Stimulated activated CD8-positive, alpha-beta memory T cell treated with anti-CD3 and anti-CD28 coated beads, Interleukin-12 subunit alpha, Interleukin-12 subunit beta, amount 100 ng/mL, for 24 hours (primary cell): ENCODE data around the gene DTD1.

Experiments
- DNase-seq: peaks from one replicate; pipeline ENCODE4 v3.0.0-alpha.2; 2020; ENCODE audit errors: extremely low read depth

The DTD1 gene

GRCh38 chr20:18615020-18615650, 27.3 kb downstream of the DTD1 start:
- no peak for DNase-seq

GRCh38 chr20:18621004-18621403, 33.1 kb downstream of the DTD1 start:
- DNase-seq, result no peak

- DNase-seq, result no peak
Observed at GRCh38 chr20:18623156-18623910, 35.5 kb downstream of the DTD1 start.

- no peak for DNase-seq
Observed at GRCh38 chr20:18624948-18625347, 37.1 kb downstream of the DTD1 start.

- DNase-seq, result no peak
Observed at GRCh38 chr20:18625907-18626655, 38.2 kb downstream of the DTD1 start.

- no peak for DNase-seq
Observed at GRCh38 chr20:18628330-18628920, 40.6 kb downstream of the DTD1 start.

- no peak for DNase-seq
Observed at GRCh38 chr20:18632196-18632789, 44.4 kb downstream of the DTD1 start.

GRCh38 chr20:18633411-18633810, 45.6 kb downstream of the DTD1 start:
- DNase-seq, result no peak

GRCh38 chr20:18634501-18634900, 46.6 kb downstream of the DTD1 start:
- DNase-seq, result no peak

GRCh38 chr20:18635380-18635779, 47.5 kb downstream of the DTD1 start:
- DNase-seq, result no peak

- DNase-seq, result no peak
Observed at GRCh38 chr20:18637224-18637623, 49.4 kb downstream of the DTD1 start.

GRCh38 chr20:18638768-18639167, 50.9 kb downstream of the DTD1 start:
- DNase-seq, result no peak

- DNase-seq, result no peak
Observed at GRCh38 chr20:18639501-18639979, 51.7 kb downstream of the DTD1 start.

GRCh38 chr20:18645196-18645745, 57.4 kb downstream of the DTD1 start:
- no peak for DNase-seq

- no peak for DNase-seq
Observed at GRCh38 chr20:18645851-18646250, 58.0 kb downstream of the DTD1 start.

- no peak for DNase-seq
Observed at GRCh38 chr20:18647777-18648176, 59.9 kb downstream of the DTD1 start.

GRCh38 chr20:18650224-18650623, 62.4 kb downstream of the DTD1 start:
- DNase-seq, result no peak

- no peak for DNase-seq
Observed at GRCh38 chr20:18653736-18654447, 66.0 kb downstream of the DTD1 start.

- DNase-seq, result no peak
Observed at GRCh38 chr20:18654448-18654773, 66.6 kb downstream of the DTD1 start.

- no peak for DNase-seq
Observed at GRCh38 chr20:18657575-18657974, 69.7 kb downstream of the DTD1 start.
